Cardiac fibroblast (primary cell): ENCODE data around the gene SYNC.

ENCODE experiments used
- DNase-seq, 2 donors: peaks; one replicate each; pipeline versions ENCODE4 v3.0.0 to v3.0.0-alpha.2; 2010; ENCODE audit warnings: low read depth in 2 of 2
- H3K4me3 ChIP-seq, 2 donors: replicated peaks in 1 of 2; 1 replicate in 1 of 2; 2 replicates in 1 of 2; pipeline ENCODE4 v1.5.1; 2011; ENCODE audit warnings: low read depth in 2 of 2, low read length in 2 of 2, mild to moderate bottlenecking in 2 of 2, moderate library complexity in 1 of 2
- CTCF ChIP-seq: IDR thresholded peaks from one replicate; pipeline ENCODE4 v1.5.1; 2011; ENCODE audit warnings: low read depth, mild to moderate bottlenecking, low read length, inconsistent platforms

Gene SYNC

DNA sequence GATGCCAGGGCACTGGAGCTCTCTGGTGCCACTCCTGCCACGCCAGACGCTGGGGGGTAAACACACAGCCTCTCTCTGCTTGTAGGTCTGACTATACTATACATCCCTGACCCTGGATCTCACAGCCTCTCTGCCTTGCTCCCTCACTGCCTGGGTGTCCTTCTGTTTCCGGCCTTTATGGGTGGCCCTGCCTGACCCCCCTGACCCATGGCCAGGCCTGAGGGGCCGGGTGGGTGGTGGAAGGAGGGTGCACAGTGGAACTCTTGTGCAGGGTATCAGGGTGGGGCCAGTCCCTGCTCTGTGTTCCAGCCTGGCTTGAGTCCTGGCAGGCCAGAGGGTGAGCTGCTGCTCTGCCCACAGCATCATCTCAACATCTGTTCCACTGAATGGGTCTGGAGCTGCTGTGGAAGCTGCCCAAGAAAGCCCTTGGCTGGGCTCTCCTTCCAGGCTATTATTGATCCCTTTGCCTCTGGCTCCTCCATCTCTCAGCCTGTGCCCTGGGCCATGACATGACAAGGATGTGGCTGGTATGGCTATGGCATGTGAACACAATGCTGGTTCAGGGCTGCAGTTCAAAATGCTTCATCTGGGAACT is 17.2 kb upstream of the SYNC start:
- no peak for DNase-seq
- H3K4me3 ChIP-seq: no peak overlapping the region
- TF ChIP-seq CTCF: no peak

- TF ChIP-seq CTCF: no peak
- H3K4me3 ChIP-seq: no peak overlapping the region
- no peak for DNase-seq
Measured at GRCh38 chr1:32718527-32718926, 16.0 kb upstream of the SYNC start.

DNA sequence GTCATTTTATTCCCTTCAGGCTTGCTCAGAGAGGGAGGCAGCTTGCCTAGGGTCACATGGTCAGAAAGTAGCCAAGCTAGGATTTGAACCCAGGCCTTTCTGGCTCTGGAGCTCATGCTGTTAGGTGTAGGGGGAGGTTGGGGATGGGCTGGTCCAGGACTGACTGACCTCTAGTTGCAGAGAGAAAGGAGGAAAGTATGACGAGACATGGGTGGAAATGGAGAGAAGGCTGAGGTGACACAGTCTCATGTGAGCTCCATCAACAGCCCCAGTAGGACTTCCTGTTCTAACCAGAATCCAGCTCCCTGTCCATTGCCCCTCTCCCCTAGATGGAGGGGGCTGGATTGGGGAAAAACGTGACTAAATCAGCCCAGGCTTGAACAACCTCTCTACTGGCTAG is 15.5 kb upstream of the SYNC start:
- DNase-seq: no peak
- no peak for TF ChIP-seq CTCF

GRCh38 chr1:32717503-32717902 is 14.9 kb upstream of the SYNC start:
- TF ChIP-seq CTCF: no peak
- no peak overlapping the region for H3K4me3 ChIP-seq
- DNase-seq: no peak

More for the DNA sequence above, 15.5 kb upstream of the SYNC start:
- no peak overlapping the region for H3K4me3 ChIP-seq

- no peak for TF ChIP-seq CTCF
- DNase-seq: peak in 1 of 2 donors; percentile 28
- no peak overlapping the region for H3K4me3 ChIP-seq
Measured at GRCh38 chr1:32716312-32717148, 14.0 kb upstream of the SYNC start.

DNA sequence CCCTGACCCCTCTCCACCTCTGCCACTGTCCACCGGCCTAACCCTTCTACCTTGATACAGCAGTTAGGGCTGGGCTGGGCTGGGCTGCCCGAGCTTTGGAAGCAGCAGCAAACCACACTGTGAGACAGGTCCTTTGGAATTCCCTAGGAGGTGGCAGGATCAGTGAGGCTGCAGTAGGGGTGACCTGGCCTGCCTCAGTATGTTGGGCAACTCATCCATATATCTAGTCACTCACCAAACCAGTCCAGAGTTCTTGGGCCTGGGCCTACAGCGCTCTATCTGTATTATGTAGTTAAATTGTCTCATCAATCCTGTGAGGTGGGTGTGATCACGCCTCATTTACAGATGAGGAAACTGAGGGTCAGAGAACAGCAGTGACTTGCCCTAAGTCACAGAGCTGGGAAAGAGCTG is 13.3 kb upstream of the SYNC start:
- no peak overlapping the region for H3K4me3 ChIP-seq
- TF ChIP-seq CTCF: no peak
- no peak for DNase-seq
